Endothelial cell of umbilical vein (primary cell): ENCODE results near the gene RAD51B.

Source experiments
- CTCF ChIP-seq, 2 donors: IDR thresholded peaks; 1 replicate in 1 of 2; 2 replicates in 1 of 2; pipeline ENCODE4 v1.5.1; 2011; ENCODE audit warnings: low read length in 2 of 2, mild to moderate bottlenecking in 2 of 2, moderate library complexity in 2 of 2, control low read depth in 1 of 2, inconsistent platforms in 1 of 2, low read depth in 1 of 2; ENCODE audit not compliant: insufficient read depth in 1 of 2; ENCODE audit errors: extremely low read depth in 1 of 2
- EZH2 ChIP-seq: IDR thresholded peaks from 2 replicates; pipeline ENCODE4 v1.6.1; 2012; ENCODE audit warnings: borderline replicate concordance, low read depth, mild to moderate bottlenecking, moderate library complexity, low read length, inconsistent platforms; ENCODE audit not compliant: severe bottlenecking
- GATA2 ChIP-seq: IDR thresholded peaks from 2 replicates; pipeline ENCODE4 v1.7.0; 2011; ENCODE audit warnings: low read depth, mild to moderate bottlenecking, moderate library complexity, mixed read lengths, low read length; ENCODE audit not compliant: insufficient read length, insufficient read depth
- JUN ChIP-seq: IDR thresholded peaks from 2 replicates; pipeline ENCODE4 v1.6.1; 2011; ENCODE audit warnings: borderline replicate concordance, low read depth; ENCODE audit not compliant: insufficient read length, insufficient read depth
- MAX ChIP-seq: IDR thresholded peaks from 2 replicates; pipeline ENCODE4 v1.6.1; 2011; ENCODE audit not compliant: insufficient read depth, insufficient read length
- MYC ChIP-seq: IDR thresholded peaks from one replicate; pipeline ENCODE4 v1.6.1; 2011; ENCODE audit warnings: mild to moderate bottlenecking, low read depth, low read length
- POLR2A ChIP-seq: IDR thresholded peaks from 2 replicates; pipeline ENCODE4 v1.6.1; 2012; ENCODE audit warnings: low read depth, mild to moderate bottlenecking, control low read depth, low read length
- POLR2AphosphoS5 ChIP-seq: IDR thresholded peaks from 2 replicates; pipeline ENCODE4 v1.6.1; 2012; ENCODE audit warnings: low read depth, mild to moderate bottlenecking, control low read depth, low read length, moderate library complexity; ENCODE audit not compliant: insufficient read depth

DNA sequence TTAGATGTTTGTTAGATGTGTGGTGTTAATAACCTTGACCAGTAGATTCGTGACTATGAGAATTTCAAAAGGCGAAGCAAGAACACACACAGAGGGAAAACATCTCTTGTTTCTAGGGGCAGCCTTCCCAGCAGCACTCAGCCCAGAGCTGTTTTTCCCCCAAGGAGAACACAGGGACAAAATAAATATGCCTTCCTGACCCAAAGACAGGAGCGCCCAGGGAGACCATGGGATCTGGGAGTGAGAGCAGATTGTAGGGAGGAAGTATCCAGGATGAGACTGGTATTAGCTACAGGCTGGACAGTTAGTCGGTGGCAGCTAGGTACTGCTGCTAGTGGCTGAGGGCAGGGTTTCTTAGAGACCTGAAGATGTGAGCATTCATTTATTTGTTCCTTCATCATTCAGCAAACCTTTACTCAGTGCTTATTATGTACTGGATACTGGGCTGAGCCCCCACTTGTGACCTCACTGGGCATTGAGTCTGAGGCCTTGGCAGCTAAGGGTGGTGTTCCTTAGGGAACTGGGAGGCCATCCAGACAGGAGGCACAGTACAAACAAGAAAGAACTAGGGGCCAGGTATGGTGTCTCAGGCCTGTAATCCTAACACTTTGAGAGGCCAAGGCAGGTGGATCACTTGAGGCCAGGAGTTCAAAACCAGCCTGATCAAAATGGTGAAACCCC lies 503.5 kb downstream of the RAD51B start:
- TF ChIP-seq CTCF (IDR thresholded peaks at IDR 0.05; ENCODE audit: extremely low read depth in 1 of 2, insufficient read depth in 1 of 2, low read depth in 1 of 2, low read length in 2 of 2) = no peak
- TF ChIP-seq GATA2 = no peak
- TF ChIP-seq EZH2 = no peak
- no peak for TF ChIP-seq MAX
- TF ChIP-seq POLR2A = no peak
- TF ChIP-seq POLR2AphosphoS5 = no peak
- no peak for TF ChIP-seq JUN
- TF ChIP-seq MYC = no peak
